Measurements from ENCODE around the gene PPP1R3D.

Gene PPP1R3D

GRCh38 chr20:59947376-59947775 is 7.3 kb upstream of the PPP1R3D start:
- DNase-seq, result no peak

- no peak for DNase-seq
Observed at GRCh38 chr20:59945731-59946130, 5.6 kb upstream of the PPP1R3D start.

DNA sequence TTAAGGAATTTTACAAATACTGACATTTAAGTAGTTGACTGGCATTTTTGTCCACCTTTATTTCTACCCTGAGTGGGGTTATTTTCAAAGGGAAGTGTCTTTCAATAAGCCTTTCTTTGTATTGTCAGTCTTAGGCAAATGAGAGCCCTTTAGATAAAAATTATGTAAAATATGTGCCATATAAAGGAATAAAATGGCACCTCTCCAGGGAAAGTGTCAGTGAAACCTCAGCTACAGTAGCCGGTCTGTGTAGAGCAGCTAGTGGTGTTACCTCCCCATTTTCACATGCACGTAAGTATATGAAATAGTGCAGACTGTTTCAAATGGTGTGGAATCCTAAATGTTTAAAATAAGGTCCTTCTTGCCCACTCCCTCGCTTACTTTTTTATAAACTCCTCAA is 5.1 kb upstream of the PPP1R3D start:
- no peak for DNase-seq

GRCh38 chr20:59944726-59945125 is 4.6 kb upstream of the PPP1R3D start:
- peak; percentile 22 for DNase-seq

- DNase-seq, result no peak
Observed at GRCh38 chr20:59942245-59942644, 2.1 kb upstream of the PPP1R3D start.

DNA sequence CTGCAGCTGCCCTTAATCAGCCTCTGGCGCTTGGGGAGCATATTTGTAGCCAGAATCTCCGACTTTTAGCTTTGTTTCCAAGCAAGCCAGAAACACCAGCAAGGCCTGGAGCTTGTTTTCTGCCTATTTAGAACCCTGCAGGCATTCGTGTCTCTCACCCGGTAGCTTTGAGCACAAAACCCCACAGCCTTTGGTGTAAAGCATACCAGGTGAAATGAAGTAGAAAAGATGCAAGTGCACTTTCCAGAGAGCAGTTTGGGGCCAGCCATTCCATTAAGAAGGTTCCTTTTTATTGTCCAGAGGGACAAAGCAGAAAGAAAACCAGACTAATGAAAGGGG is 820 bp upstream of the PPP1R3D start:
- no peak for DNase-seq

GRCh38 chr20:59939879-59940128 is 301 bp downstream of the PPP1R3D start:
- no peak for DNase-seq

GRCh38 chr20:59939052-59939878 is 840 bp downstream of the PPP1R3D start:
- no peak for DNase-seq

DNA sequence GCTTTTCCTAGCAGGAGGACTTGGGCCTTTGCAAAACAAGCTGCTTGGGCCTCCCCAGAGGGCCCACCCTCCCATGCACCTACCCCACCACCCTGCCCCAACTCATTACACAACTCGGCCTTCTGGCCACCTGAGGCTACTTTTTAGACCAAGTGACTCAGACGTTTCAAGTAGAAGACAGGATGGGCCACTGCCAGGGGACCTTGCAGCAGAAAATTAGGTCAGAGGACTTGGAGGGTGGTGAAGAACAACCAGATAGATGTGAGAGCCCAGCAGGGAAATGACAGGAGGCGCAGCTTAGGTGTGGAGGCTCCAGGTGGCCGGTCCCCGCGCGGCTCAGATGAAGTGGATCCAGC is 1.4 kb downstream of the PPP1R3D start:
- DNase-seq, result peak; percentile 15

DNA sequence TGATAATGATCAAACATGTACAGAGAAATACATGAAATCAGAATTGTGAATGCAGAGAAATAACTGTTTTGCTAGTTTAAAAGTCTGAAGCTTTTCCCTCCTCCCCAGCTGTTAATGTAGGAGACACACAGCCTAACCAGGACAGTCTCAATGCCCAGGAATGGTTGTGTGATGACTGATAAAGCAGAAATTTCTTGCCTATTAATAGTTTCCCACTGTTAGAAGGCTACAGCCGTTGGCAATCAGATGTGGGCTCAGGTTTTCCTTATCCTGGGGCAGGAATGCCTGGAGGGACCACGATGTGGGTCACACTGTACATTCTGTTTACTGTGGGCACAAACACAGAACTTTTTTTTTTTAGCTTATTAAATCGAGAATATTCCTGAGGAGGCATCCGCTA is 1.9 kb downstream of the PPP1R3D start:
- DNase-seq, result no peak

DNA sequence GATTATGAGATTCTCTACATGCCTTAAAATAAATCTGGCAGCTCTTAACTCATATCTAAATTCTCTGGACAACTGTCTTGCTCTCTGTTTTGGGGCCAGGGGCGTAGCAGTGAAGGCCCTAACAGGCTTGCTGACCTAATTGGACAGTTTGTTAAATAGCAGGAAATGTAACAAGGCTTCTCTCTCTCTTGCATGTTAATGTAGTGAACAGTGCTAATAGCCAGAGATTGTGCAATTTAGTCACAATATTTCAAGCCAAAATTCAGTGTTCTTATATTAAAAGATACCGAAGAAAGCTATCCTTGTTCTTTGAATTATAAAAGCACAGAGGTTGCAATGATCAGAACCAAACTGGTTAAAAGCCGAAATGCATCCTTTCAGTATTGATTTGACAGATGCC is 3.0 kb downstream of the PPP1R3D start:
- peak; percentile 40 for DNase-seq

DNA sequence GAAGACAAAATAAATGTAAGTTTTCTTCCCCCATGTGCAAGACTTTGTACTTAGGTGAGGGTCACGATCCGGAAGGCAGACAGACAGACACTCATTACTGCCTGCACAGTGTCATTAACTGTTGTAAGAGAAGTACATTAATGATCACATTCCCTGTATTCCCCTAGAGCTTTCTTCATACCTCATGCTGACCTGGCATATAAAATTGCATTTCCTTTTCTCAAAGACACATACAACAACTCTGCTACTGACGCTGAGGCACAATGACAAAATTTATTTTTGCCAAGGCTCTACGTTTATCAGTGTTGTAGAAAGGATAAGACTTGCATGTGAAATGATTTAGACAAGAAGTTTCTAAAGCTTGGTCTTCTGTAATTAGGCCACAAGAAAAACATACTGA is 3.7 kb downstream of the PPP1R3D start:
- no peak for DNase-seq

- no peak for DNase-seq
Observed at GRCh38 chr20:59935457-59936185, 4.5 kb downstream of the PPP1R3D start.

DNA sequence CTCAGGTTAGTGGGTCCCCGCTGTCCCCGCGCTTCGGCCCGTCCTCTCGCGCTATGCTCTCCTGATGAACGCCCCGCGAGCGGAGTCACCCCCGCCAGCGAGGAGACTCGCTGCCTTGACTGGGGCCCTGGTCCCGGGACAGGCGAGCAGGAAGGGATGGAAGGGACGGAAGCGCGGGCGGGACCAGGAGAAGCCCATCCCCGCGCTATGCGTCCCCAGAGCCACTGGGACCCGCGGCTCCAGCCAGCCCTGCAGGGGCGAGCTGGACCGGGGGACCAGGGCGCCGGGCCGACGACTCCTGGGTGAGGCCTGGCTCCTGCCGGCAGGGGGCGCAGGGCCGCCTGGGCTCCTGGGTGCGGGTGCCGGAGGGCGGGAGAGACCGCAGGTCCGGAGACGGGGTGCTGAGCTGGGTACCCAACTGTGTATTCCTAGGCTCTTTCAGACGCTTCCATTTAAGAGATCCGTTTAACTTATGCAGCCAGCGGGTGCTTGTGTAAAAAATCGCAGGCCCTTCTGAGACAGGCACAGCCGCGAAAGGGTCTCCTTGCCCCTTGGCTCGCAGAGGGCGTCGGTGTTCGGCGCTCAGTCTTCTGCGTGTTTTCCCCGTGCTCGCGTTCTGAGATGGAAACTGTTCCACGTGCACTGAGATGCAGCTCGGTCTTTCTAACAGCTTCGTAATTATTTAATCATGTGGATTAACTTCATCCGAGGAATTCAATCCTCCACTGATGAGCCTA is 6.1 kb downstream of the PPP1R3D start:
- DNase-seq, result peak; percentile 88

DNA sequence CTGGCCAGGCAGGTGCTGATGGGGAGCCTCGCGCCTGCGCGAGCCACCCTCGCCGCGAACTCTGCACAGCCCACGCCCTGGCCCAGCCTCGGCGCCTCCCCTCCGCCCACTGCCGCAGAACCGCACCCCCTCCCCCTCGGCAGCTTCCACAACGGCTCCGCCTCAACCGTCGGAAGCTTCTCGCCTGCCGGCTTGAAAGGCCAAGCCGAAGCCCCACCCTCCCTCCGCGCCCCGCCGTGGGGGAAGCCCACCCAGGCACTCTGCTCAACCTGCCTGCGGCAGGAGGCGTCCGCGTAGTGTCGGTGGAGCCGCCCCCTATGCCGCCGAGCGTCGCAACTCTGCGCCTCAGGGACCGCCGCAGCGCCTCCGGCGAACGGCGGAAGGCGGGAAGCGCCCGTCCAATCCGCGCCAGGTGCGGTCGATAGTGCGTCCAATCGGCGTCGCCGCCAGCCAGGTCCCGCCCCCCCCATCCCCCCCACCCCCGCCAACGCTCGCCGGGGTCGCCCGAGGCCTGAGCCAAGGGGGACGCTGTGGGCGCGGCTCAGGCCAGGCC is 6.7 kb downstream of the PPP1R3D start, which contains the start of gene SYCP2:
Gene SYCP2 (minus strand): TSS at position 342 of the 553 bp plus-strand sequence. CDS start 11,224 bp downstream, outside the sequence.
- no peak for DNase-seq

- DNase-seq, result no peak
Observed at GRCh38 chr20:59932616-59933295, 7.3 kb downstream of the PPP1R3D start.

- DNase-seq, result no peak
Observed at GRCh38 chr20:59931511-59932312, 8.4 kb downstream of the PPP1R3D start.

DNA sequence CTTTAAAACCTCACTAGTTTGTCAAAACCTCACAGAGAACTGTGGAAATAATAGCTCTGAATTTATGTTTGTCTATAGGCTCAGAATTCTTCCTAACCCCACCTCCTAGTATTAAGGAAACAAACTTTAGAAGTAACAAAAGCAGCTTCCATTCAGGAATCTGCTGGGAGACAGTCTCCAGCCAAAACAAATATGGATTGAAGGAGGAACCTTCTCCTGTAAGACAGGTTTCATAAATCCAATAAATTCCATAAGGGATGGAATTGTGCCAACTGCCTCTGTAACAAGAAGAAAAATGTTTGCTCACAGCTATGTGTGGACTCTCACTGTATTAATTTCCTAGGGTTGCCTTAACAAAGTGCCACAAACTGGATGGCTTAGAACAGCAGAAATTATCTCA is 14.2 kb downstream of the PPP1R3D start:
- no peak for DNase-seq

DNA sequence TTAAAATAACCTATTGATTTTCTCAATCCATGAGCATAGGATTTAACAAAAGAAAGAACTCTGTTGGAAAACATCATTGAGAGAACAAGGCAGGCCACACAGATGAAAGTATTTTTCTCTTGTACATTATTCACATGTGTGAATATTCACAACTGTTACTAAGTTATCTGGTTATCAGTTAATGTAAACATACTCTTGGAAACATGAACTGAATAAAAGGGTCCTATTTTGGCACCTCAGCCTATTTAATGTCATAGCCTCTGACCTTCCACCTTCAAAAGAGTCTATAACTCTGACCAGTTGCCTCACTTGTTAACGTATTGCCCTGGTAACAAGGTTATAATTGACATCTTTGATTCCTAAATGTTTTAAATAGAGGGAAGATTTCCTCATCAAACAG is 14.7 kb downstream of the PPP1R3D start:
- no peak for DNase-seq

- DNase-seq, result no peak
Observed at GRCh38 chr20:59923514-59923913, 16.6 kb downstream of the PPP1R3D start.

GRCh38 chr20:59920944-59921343 is 19.2 kb downstream of the PPP1R3D start:
- no peak for DNase-seq

DNA sequence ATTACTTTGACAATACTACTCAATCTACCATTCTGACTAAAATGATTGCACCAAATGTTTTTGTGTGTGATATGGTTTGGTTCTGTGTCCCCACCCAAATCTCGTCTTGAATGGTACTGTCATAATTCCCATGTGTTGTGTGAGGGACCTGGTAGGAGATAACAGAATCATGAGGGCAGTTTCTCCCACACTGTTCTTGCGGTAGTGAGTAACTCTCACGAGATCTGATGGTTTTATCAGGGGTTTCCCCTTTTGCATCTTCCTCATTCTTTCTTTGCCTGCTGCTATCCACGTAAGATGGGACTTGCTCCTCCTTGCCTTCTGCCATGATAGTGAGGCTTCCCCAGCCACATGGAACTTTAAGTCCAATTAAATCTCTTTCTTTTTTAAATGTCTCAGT is 27.5 kb downstream of the PPP1R3D start:
- DNase-seq, result no peak
